SHP77 treated with DMSO at 0.1 percent for 48 hours (cell line): ENCODE results near the gene UNC93B1.

Source experiments
- DNase-seq: peaks from one replicate; lab custom pipeline; 2025; lab: John Stamatoyannopoulos, UW

UNC93B1 gene

DNA sequence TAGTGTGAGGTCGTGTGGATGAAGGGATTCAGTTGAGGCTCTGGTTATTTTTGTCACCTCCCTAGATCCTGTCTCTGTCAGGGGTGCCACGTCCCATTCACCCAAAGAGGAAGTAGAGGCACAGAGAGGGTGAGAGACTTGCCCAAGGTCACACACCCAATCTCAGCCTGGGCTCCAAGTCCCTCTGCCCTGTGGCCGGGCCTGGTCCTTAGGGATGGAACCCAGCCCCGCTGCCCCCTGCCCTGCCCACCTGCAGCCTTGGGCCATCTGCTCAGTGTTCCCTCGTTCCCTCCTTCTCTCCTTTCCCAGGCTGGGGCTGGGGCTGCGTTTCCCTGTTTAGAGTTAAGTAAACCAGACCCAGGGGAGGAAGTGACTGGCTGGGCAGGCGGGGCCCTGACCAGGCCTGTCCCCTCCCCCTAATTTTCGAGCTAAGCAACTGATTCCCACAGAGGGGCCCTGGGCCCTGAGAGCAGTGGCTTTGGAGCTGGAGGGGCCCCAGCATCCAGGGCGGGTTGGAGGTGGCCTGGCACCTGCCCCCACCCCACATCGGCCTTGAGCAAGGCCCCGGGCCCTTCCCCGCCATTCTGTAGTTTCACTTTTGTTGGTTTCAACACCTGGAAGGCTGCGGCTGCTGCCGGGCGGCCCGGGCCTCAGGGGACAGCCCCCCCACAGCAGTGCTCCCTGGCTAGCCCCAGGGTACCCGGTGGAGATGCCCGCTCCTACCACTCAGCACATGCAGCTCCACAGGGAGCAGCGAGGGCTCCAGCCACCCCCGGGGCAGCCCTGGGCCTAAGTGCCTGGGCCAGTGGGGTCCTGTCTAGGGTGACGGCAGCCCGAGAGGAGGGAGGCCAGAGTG, 36.4 kb upstream of the UNC93B1 start:
- DNase-seq: no peak

DNA sequence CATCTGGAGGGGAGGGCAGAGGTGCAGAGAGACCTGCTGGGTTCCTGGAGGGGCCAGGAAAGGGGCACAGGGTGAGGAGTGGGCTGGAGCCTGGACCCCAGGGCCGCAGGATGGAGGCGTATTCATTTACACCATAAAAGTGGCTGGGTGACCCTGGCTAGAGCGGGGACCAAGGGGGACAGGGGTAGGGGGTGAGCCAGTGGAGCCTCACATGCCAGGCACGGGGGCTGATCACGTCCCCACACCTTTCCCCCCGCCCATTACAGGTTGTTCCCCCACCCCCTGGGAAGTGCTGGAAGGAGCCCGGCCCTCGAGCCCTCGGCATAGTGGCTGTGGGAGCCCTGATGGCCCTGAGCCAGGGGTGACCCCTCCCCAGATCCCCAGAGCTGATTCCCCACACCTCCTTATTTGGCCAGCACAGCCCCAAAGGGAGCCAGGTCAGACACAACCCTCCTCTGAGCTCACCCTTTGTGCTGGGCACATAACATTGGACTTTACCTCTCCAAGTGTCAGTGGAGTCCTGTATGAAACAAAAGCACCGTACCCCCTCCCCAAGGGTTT, 35.7 kb upstream of the UNC93B1 start:
- no peak for DNase-seq

DNA sequence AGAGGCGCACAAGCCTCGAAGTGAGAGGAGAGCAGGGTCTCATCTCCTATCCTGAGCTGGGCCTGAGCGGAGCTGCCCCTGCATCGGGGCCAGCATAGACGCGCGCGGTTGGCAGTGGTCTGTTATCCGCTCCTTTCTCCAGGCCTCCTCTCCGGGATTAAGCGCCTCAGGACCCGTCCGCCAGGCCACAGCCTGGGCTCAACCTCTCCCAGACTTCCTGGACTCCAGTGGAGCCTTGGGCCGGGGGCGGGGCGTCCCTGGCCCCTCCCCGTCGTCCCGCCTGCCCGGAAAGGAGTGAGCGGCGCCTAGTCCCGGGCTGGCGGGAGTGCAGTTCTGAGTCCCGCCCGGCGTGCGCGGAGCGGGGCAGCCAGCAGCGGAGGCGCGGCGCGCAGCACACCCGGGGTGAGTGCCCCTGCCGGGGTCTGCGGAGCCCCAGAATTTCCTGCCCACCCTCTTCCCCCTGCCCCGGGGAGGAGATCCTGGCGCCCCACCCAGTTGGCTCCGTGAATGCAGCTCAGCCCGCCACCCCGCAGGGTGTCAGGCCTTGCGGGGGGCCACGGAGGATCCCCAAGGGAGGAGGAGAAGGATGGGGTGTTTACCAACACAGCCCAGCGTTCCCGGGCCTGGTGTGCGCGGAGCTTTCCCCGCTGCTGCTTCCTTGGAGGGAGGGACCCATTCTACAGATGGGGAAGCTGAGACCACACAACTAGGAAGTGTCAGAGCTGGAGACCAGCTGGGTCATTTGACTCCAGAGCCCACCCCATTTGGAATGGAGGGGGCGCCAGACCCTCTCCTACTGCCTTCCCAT, 35.0 kb upstream of the UNC93B1 start, which contains the start of gene TCIRG1:
TCIRG1 (plus strand) TSS at position 308 of the 808 bp plus-strand sequence. CDS start 2,247 bp downstream, outside the sequence.
- DNase-seq: peak; percentile 22

DNA sequence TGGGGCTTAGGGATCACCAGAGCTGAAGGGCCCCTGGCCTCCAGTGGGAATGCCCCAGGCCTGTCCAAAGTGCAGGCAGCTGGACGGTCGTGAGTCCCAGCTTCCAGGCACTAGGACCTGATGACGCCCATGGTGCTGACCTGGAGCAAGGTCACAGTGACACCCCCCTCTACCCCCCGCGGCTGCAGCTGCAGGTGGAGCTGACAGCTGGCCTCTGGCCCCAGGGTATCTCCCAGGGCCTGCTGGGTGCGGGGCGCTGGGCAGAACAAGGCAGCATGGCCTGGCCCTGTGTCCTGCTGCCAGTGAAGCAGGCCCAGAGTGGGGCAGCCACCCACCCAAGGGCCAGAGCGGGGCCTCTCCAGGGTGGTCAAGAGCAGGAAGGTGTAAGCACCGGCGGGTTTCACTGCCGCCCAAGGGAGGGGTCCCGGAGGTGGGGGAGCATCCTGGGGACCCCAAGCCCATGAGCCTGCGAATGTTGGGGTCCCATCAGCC, 34.4 kb upstream of the UNC93B1 start:
- DNase-seq: peak; percentile 56

DNA sequence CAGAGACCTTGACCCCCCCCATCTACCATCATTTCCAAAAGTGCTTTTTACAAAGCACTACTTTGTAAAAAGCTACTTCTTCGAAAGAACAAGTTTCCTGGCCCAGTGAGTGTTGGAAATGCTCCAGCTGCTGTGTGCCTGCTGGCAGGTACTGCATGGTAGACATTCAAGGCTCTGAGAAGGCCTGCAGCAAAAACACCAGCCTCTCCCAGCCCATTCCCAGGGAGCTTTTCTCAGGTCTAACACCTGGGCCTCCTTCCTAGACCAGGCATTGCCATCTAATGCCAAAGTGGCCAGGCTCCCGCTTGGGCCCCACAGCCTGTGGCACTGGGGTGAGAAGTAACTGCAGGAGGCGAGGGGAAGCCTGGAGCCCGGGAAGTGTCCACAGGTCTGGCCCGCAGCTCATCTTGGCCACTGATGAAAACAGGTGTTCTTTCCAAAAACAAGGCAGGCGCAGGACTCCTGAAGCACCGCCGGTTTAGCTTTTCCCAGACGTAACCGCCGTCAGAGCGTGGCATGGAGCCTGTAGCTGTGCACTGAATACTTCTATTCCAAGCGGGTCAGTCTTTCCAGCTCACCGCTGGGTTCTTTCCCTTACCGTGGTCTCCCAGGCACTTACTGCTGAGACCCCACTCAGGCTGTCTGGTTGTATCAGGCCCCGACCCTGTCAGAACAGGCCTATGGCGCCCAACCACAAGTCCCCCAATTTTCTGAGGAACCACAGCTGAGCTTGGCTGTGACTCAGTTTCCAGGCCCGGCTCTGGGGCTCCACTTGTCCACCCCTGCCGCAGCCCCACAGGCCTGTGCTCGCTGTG, 33.7 kb upstream of the UNC93B1 start:
- no peak for DNase-seq

DNA sequence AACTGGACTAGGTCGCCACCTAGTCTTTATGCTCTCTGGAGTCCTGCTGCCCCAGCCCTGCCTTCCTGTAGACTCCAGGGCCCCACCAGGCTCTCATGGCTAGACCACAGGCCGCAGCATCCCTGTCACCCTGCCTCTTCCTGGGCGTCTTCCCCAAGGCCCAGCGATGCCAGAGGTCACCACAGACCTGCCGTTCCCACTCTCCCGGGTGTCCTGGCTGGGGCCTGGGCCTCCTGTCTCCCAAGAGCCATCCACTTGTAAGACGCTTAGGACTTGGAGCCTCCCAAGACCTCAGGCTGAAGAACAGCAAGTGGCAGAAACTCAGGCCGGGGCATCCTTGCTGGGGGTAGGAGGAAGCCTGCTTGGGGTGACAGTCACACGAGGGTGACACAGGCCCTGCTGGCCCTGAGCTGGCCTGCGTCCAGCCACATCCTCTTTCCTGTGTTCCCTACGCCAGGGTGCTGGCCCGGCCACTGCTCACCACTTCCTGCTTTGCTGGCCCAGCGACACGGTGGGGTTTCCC, 32.9 kb upstream of the UNC93B1 start:
- DNase-seq: no peak

DNA sequence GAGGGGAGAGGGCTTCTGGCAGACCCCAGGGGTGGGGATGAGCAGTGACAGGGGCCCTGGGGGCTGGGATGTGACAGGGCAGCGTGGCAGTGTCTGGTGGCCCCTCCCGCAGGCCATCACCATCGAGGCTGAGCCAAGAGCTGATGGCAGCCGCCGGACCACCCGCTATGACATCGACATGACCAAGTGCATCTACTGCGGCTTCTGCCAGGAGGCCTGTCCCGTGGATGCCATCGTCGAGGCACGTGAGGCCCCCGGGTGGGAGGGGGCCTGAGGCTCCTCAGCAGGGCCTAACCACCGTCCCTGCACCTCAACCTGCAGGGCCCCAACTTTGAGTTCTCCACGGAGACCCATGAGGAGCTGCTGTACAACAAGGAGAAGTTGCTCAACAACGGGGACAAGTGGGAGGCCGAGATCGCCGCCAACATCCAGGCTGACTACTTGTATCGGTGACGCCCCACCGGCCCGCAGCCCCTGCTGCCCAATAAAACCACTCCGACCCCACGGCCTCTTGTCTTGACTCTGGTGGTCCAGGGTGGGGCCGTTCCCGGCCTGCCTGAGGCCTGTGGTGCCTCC, 32.3 kb upstream of the UNC93B1 start:
- no peak for DNase-seq

DNA sequence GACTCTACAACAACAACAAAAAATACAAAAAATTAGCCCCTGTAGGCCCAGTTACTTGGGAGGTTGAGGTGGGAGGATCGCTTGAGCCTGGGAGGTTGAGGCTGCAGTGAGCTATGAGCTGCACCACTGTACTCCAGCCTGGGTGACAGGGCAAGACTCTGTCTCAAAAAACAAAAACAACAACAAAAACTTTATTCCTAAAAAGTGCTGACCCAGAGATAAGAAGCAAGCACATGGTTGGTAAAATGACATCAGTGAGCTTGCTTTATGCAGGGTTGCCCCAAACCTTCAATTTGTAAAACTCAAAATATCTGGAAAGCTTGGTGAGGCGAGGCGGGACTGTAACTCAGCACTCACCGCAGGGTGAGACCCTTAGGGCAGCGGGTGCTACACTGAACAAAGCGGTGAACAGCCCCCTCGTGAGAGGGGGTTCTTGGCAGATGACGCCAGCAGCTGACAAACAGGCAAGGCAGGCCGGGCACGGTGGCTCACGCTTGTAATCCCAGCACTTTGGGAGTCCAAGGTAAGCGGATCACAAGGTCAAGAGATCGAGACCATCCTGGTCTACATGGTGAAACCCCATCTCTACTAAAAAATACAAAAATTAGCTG, 31.5 kb upstream of the UNC93B1 start:
- no peak for DNase-seq

DNA sequence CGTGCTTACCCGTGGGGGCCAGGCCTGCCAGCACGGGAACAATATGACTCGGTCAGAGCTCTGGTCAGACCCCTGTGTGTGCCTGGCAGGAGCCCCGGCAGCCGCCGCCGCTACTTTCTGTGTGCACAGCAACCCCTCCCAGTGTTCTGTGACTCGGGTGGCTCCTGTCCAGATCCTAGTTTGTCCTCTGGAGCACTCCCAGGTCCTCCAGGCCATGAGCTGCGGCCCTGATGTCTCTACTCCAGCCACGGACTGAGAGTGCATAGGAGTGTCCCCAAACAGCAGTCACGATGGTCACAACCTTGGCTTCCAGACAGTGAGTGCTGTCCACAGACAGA, 29.8 kb upstream of the UNC93B1 start:
- DNase-seq: no peak

DNA sequence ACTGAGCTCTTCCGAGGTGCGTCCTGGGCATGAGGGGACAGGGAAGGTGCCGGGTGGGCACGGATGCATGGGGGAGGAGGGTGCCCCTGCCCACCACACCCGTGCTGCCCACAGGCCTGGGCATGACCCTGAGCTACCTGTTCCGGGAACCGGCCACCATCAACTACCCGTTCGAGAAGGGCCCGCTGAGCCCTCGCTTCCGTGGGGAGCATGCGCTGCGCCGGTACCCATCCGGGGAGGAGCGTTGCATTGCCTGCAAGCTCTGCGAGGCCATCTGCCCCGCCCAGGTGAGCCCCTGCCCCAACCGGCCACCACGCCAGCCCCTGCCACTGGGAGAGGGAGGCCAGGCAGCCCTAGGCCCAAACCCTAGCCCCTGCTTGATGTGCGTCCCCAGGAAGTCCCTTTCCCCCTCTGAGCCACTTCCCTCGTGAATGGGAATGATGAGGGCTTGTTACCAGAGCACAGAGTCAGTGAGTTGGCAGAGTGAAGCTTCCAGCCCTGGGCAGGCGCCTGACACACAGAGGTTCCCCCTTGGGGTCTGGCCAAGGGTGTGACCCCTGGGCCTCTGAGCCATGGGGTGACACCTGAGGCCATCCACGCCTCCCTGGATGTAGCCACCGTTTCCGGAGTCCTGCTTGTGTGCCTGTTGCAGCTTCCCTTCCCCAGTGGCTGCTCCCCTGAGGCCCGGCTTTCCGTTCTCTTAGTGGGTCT, 29.3 kb upstream of the UNC93B1 start:
- DNase-seq: no peak

DNA sequence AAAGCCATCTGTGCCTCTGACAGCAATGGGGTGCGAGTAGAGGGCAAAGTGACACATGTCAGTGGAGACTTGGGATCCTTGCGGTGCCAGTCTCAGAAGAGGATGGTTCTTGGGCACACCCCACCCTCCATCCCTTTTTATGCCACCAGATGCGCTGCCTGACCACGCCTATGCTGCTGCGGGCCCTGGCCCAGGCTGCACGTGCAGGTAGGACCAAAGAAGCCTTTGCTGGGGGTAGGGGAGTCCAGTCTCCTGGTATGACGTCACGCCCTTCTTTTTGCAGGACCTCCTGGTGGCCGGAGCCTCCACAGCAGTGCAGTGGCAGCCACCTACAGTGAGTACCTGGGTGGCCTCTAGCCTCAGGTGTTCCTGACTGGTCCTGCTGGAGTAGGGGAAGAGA, 28.1 kb upstream of the UNC93B1 start:
- no peak for DNase-seq

DNA sequence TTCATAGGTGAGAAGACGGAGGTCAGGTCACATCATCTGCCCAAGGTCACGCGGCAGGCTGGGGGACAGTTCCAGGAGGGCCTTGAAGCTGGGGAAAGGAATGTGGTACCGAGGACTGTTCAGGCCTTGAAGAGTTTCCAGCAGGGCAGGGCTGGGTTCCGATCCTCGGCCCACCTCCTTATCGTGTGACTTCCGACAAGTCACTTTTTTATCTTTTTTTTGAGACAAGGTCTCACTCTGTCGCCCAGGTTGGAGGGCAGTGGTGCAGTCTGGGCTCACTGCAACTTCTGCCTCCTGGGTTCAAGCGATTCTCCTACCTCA, 27.2 kb upstream of the UNC93B1 start:
- no peak for DNase-seq

DNA sequence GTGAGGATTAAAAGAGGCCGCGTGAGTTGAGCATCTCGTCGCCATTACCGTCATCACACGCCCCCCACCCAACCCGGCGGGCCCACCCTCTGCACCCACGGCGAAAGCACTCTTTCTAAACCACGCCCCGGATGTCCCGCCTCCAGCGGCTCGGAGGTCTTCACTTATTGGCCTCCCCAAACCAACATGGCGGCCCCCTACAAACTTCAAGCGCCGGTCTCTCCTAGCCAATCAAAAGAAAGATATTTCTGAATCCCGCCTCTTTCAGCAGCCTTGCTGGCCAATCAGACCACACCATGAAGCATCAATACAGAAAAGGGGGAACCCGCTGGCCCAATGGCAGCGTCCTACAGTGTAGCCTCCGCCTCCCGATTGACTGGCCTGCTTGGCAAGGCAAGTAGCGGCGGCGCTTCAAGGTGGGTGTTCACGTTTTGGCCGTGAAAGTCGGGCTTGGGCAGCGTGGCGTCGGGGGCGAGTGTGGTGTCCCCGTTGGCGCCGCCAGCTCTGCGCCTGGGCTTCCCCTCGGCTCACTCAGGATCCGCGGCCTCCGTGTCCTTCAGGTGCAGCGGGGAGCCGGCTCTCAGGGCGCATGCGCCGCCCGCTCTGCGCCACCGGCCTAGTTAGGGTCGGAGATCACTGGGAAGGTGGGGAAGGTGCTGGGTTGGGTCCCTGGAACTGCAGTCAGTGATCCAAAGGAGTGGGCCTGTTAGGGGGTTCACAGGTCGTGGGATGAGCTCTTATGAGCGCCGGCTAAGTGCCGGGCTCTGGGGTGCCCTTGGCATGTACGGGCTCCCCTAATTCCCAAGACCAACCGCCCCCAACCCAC, 26.6 kb upstream of the UNC93B1 start, which contains the start of gene NDUFS8:
NDUFS8 (plus strand) TSS at position 364 of the 826 bp plus-strand sequence. CDS start 1,471 bp downstream, outside the sequence.
- peak; percentile 100 for DNase-seq

DNA sequence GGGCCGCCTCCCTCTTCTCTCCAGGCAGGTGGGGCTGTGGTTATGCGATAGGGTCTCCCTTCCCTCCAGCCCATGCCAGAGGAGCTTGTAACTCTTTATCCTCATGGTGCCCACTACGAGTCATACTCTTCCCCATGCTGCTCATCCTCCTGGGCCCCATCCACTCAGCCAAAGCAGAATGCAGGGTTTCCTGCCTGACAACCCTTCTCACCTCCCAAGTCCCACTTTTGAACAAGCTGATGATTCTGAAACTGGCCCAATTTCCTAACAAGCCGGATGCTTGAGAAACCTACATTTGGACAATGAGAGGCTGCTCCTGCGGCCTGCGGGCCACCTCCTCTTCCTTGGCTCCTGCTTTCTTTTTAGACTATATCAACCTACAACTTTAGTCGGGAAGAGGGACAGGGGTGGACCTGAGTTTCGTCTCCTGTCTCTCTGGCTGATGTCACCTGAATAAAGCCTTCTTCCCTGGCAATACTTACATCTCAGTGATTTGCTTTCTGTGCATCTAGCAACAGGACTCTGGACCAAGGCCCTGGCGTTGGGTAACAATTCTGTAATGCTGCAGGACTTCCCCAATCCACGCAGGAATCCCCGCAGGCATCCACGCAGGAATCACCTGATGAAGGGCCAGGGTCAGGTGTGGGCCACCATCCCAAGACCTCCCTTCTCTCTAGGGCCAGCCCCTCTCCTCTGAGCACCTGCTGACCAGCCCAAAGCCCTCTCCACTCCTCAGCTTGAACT, 25.1 kb upstream of the UNC93B1 start:
- no peak for DNase-seq

DNA sequence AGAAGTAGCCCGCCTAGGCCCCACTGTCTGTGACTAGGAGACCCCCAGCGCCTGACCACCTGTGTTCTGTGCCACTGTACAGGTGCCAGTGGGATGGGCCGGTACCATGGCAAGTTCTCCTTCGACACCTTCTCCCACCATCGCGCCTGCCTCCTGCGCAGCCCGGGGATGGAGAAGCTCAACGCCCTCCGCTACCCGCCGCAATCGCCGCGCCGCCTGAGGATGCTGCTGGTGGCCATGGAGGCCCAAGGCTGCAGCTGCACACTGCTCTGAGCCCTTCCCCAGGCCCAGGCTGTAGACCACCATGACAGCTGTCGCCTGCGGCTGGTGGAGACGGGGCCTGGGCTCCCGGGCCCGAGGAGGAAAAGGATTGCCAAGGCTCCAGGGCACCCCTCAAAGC, 23.8 kb upstream of the UNC93B1 start:
- DNase-seq: no peak

DNA sequence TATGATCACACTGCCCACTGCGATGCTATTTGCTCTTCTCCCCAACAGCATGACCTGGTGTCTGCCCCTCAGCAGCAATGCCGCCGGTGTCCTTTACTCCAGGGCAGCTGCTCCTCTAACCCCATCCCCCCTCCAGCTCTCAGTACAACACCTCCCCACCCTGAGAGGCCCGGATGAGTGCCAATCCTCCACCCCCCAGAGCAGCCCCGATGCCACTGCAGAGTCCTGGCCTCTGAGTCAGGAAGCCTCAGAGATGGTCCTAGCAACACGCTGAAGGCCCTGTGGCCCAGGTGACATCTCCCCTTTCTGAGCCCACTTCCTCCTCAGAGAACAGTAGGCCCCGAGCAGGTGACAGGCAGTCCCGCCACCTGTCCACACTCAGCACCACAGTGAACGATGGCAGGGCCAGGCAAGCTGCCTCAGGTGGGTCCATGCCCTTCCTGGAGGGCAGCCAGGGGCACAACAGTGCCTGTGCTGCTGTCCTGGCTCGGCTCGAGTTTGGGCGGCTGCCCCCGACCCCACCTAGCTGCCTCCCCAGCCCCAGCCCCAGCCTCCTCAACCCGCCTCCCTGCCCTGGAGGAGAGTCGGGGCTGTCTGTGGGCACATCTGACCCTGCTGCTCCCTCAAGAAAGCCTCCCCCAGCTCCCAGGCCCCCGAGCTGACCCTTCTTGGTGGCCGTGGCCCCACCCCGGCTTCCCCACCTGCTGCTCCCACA, 22.7 kb upstream of the UNC93B1 start:
- peak; percentile 73 for DNase-seq

DNA sequence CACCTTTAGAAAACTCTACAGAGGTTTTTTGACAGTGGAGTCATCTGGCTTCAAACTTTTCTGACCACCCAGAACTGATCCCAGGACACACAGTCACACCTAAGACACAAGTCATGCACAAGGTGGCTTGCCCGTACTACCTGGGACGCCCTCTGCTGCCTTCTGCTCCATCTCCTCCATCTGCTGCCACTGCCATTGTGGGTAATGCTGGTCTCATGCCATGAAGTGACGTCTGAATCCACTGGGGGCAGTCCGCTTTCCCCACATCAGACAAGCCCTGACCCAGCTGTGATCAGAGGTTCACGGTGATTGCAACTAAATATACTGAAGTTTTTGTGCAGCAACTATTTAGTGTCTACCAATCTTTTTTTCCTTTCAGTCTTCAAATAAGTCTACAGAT, 21.1 kb upstream of the UNC93B1 start:
- no peak for DNase-seq

DNA sequence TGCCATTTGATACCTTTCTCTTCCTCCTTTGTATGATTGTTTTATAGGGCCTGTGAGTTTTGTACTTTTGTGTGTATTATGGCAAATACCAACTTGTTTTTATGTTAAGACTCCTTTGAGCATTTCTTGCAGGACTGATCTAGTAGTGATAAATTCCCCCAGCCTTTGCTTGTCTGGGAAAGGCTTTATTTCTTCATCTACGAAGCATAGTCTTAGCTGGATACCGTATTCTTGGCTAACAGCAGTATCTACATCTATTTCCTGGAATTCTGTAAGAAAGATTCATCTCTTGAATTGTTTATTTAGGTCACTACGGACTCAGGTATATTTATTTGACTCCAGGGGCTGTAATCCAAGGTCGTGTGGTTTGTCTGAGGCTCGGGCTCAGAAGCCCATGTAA, 20.6 kb upstream of the UNC93B1 start:
- no peak for DNase-seq
